Caco-2 (cell line): ENCODE results near the gene DNAJB13. TPM values are rescaled to one million over a fixed set of nuclear protein-coding genes. Genes with fewer than 3 reads are reported as not detected.

ENCODE experiments used
- BruUV-seq: library from RNA; stranded (reverse); fragments of 400-500 nt; replicated peaks from 2 replicates; lab custom pipeline; 2021; lab: Mats Ljungman, UMichigan
- CTCF ChIA-PET: fragments of 300-600 bp; sonication (Branson Sonifier 250); formaldehyde crosslinking; loops from one replicate; lab custom pipeline; 2022; ENCODE audit warnings: antibody characterized with exemption; lab: Charles Lee
- POLR2A ChIA-PET: fragments of 300-600 bp; sonication (Branson Sonifier 250); formaldehyde crosslinking; loops from one replicate; lab custom pipeline; 2022; ENCODE audit warnings: antibody characterized with exemption; lab: Charles Lee
- DNase-seq, 2 experiments: peaks; one replicate each; pipeline versions ENCODE4 v3.0.0 to v3.0.0-alpha.2; 2020 to 2022
- H3K27me3 ChIP-seq: replicated peaks from 2 replicates; pipeline ENCODE4 v1.6.0; 2011; ENCODE audit warnings: low read length; ENCODE audit not compliant: control insufficient read depth, insufficient read depth
- H3K36me3 ChIP-seq: 2 replicates; pipeline ENCODE4 v1.5.1; 2011; ENCODE audit warnings: low read length; ENCODE audit not compliant: control insufficient read depth, insufficient read depth
- H3K4me1 ChIP-seq: fragments of 250-450 bp; sonication (Bioruptor Pico); 2 replicates; pipeline ENCODE4 v1.5.1; 2020; ENCODE audit warnings: mild to moderate bottlenecking
- H3K4me3 ChIP-seq: 2 replicates; pipeline ENCODE4 v1.5.1; 2011; ENCODE audit warnings: low read depth, mild to moderate bottlenecking, control low read depth, low read length
- H3K9me3 ChIP-seq: fragments of 250-450 bp; sonication (Bioruptor Pico); 2 replicates; pipeline ENCODE4 v1.5.1; 2020; ENCODE audit warnings: mild to moderate bottlenecking, moderate library complexity
- H3K27ac Mint-ChIP-seq: one replicate; pipeline ENCODE4 v1.8.0; 2022; ENCODE audit warnings: mixed read lengths; ENCODE audit not compliant: unreplicated experiment
- H3K27me3 Mint-ChIP-seq: one replicate; pipeline ENCODE4 v1.8.0; 2022; ENCODE audit warnings: mixed read lengths; ENCODE audit not compliant: insufficient read depth, unreplicated experiment
- H3K36me3 Mint-ChIP-seq: one replicate; pipeline ENCODE4 v1.8.0; 2022; ENCODE audit warnings: mild to moderate bottlenecking, mixed read lengths; ENCODE audit not compliant: insufficient read depth, unreplicated experiment
- H3K4me1 Mint-ChIP-seq: one replicate; pipeline ENCODE4 v1.8.0; 2022; ENCODE audit warnings: low read depth, mixed read lengths; ENCODE audit not compliant: unreplicated experiment
- H3K4me3 Mint-ChIP-seq: one replicate; pipeline ENCODE4 v1.8.0; 2022; ENCODE audit warnings: mild to moderate bottlenecking, moderate library complexity, mixed read lengths; ENCODE audit not compliant: unreplicated experiment
- H3K9me3 Mint-ChIP-seq: one replicate; pipeline ENCODE4 v1.8.0; 2022; ENCODE audit warnings: mixed read lengths; ENCODE audit not compliant: unreplicated experiment
- CTCF ChIP-seq, 2 experiments: fragments of 200-600 bp in 1 of 2; IDR thresholded peaks; 1 replicate in 1 of 2; 2 replicates in 1 of 2; pipeline versions ENCODE4 v1.5.1 to v1.8.0; 2011 to 2022; ENCODE audit warnings: antibody characterized with exemption in 1 of 2, control low read depth in 1 of 2, inconsistent platforms in 1 of 2, low read depth in 1 of 2, low read length in 1 of 2, mild to moderate bottlenecking in 1 of 2, moderate library complexity in 1 of 2; ENCODE audit not compliant: insufficient read depth in 1 of 2, severe bottlenecking in 1 of 2, unreplicated experiment in 1 of 2
- intact Hi-C: fragments of 100-400 bp; cut with micrococcal nuclease; formaldehyde crosslinking; loops from one replicate; pipeline ENCODE4 v1.10.0; 2022; ENCODE audit not compliant: unreplicated experiment
- total RNA-seq: library from RNA; stranded (reverse); gene quantifications from 2 replicates; pipeline ENCODE4 v1.2.3, GENCODE V29; 2022

DNAJB13 gene
- total RNA-seq, 1 experiment from 2014 or later = 0.52 TPM

- TF ChIP-seq CTCF (IDR thresholded peaks at IDR 0.05; ENCODE audit: insufficient read depth in 1 of 2, low read depth in 1 of 2, low read length in 1 of 2, severe bottlenecking in 1 of 2, unreplicated experiment in 1 of 2) = no peak
- Mint-ChIP-seq H3K27ac (no peak overlapping the region), H3K36me3 (peaks cover 5% of the 10 kb centered on the region), H3K9me3 (no peaks in the 10 kb centered on the region), H3K27me3 (no peaks in the 10 kb centered on the region), H3K4me3 (no peak overlapping the region), H3K4me1 (no peaks in the 10 kb centered on the region)
- intact Hi-C loops = no loop called here
- POLR2A ChIA-PET = interaction anchor here (0.7 kb wide), 1 partner anchor 93 kb away, joined by 3 read pairs; no protein-coding TSS in a partner anchor
- no peaks in the 10 kb centered on the region for H3K4me1 ChIP-seq
- H3K27me3 ChIP-seq = no peaks in the 10 kb centered on the region
- no peak overlapping the region for H3K4me3 ChIP-seq
- no peak for DNase-seq
- BruUV-seq = no TSS peak
- no peaks in the 10 kb centered on the region for H3K36me3 ChIP-seq
- CTCF ChIA-PET = no interaction called here
- H3K9me3 ChIP-seq = no peaks in the 10 kb centered on the region
Measured at GRCh38 chr11:74012074-74012809, 61.4 kb downstream of the DNAJB13 start.

- ChIA-PET CTCF (no interaction called here), POLR2A (no interaction called here)
- no peak for DNase-seq
- Mint-ChIP-seq H3K9me3 (no peaks in the 10 kb centered on the region), H3K36me3 (peaks cover 5% of the 10 kb centered on the region), H3K27me3 (no peaks in the 10 kb centered on the region), H3K4me3 (no peak overlapping the region), H3K4me1 (no peaks in the 10 kb centered on the region), H3K27ac (no peak overlapping the region)
- BruUV-seq = no TSS peak
- TF ChIP-seq CTCF (IDR thresholded peaks at IDR 0.05; ENCODE audit: insufficient read depth in 1 of 2, low read depth in 1 of 2, low read length in 1 of 2, severe bottlenecking in 1 of 2, unreplicated experiment in 1 of 2) = no peak
- Histone ChIP-seq H3K4me3 (no peak overlapping the region), H3K36me3 (no peaks in the 10 kb centered on the region), H3K4me1 (peaks cover 3% of the 10 kb centered on the region; the same call in 1 of the 2 replicates), H3K27me3 (no peaks in the 10 kb centered on the region), H3K9me3 (no peaks in the 10 kb centered on the region)
- intact Hi-C loops = no loop called here
Measured at GRCh38 chr11:74013141-74013540, 62.3 kb downstream of the DNAJB13 start.

GRCh38 chr11:74014880-74015279, 64.1 kb downstream of the DNAJB13 start:
- POLR2A ChIA-PET = no interaction called here

More at GRCh38 chr11:74014880-74015279, 64.1 kb downstream of the DNAJB13 start:
- Histone ChIP-seq H3K27me3 (no peaks in the 10 kb centered on the region), H3K4me1 (peaks cover 21% of the 10 kb centered on the region), H3K36me3 (no peaks in the 10 kb centered on the region), H3K4me3 (no peak overlapping the region), H3K9me3 (no peaks in the 10 kb centered on the region)
- no peak overlapping the region for H3K4me3 Mint-ChIP-seq
- no peaks in the 10 kb centered on the region for H3K9me3 Mint-ChIP-seq
- intact Hi-C loops = no loop called here
- DNase-seq = no peak
- CTCF ChIA-PET = no interaction called here
- peaks cover 5% of the 10 kb centered on the region for H3K36me3 Mint-ChIP-seq
- no peak for TF ChIP-seq CTCF (IDR thresholded peaks at IDR 0.05; ENCODE audit: insufficient read depth in 1 of 2, low read depth in 1 of 2, low read length in 1 of 2, severe bottlenecking in 1 of 2, unreplicated experiment in 1 of 2)
- no peaks in the 10 kb centered on the region for H3K4me1 Mint-ChIP-seq
- H3K27me3 Mint-ChIP-seq = no peaks in the 10 kb centered on the region
- no TSS peak for BruUV-seq
- H3K27ac Mint-ChIP-seq = no peak overlapping the region
